Measurements from ENCODE around the gene KRT79. TPM values are rescaled to one million over a fixed set of nuclear protein-coding genes. Genes with fewer than 3 reads are reported as not detected.
"Not testable (repeated sequence)": the region's sequence is repeated elsewhere in the genome, so short reads cannot be mapped to it uniquely, and the experiment has no call there.

KRT79 gene
- total RNA-seq, 2 donors from 2014 or later = not detected

DNA sequence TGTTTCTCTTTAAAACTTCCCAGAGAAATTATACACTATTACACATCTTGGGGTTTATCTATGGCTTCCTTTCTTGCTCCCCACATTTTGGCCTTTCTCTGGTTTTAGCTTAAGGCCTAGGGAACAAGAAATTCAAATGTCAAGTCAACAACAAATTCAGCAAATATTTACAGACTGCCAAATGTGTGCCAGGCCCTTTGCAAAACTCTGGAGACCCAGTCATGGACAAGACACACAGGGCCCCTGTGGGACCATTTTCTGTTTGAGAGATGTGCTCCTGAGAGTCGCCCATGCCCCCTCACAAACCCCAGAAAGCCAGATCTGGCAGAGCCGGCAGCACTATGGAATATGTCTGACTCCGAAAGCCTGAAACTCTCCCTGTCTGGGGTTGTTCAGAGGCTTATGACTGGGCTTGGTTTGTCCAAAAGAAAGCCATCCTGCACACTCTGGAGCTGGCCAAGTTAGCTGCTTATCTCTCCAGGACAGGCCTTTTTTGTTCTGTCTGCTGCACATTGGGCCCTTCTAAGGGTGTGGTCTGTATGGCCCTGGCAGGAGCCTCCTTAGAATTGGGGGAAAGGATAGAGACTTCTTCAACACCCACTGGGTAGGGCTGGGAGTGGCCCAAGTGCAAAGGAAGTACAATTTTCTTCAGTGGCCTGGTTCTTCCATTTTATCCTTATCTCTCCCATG, 37.1 kb downstream of the KRT79 start:
- H3K4me3 ChIP-seq = no peak overlapping the region
- H3K27me3 ChIP-seq (replicated peaks; ENCODE audit: insufficient read depth) = peaks cover 2% of the 10 kb centered on the region
- TF ChIP-seq POLR2A (IDR thresholded peaks at IDR 0.05) = no peak
- TF ChIP-seq, protein P1, sequence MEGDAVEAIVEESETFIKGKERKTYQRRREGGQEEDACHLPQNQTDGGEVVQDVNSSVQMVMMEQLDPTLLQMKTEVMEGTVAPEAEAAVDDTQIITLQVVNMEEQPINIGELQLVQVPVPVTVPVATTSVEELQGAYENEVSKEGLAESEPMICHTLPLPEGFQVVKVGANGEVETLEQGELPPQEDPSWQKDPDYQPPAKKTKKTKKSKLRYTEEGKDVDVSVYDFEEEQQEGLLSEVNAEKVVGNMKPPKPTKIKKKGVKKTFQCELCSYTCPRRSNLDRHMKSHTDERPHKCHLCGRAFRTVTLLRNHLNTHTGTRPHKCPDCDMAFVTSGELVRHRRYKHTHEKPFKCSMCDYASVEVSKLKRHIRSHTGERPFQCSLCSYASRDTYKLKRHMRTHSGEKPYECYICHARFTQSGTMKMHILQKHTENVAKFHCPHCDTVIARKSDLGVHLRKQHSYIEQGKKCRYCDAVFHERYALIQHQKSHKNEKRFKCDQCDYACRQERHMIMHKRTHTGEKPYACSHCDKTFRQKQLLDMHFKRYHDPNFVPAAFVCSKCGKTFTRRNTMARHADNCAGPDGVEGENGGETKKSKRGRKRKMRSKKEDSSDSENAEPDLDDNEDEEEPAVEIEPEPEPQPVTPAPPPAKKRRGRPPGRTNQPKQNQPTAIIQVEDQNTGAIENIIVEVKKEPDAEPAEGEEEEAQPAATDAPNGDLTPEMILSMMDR (IDR thresholded peaks at IDR 0.05) = no peak
- TF ChIP-seq POLR2AphosphoS5 (IDR thresholded peaks at IDR 0.05) = no peak
- H3K27ac ChIP-seq = no peak overlapping the region
- intact Hi-C loops (cut with DNase I) = no loop called here
- no peak for DNase-seq (ENCODE audit: low spot score)
- 90% methylated on average over 3 of the region's 3 CpGs for WGBS
- H3K9me3 ChIP-seq = no peaks in the 10 kb centered on the region
- H3K36me3 ChIP-seq = no peaks in the 10 kb centered on the region
- H3K4me1 ChIP-seq (replicated peaks) = no peaks in the 10 kb centered on the region

DNA sequence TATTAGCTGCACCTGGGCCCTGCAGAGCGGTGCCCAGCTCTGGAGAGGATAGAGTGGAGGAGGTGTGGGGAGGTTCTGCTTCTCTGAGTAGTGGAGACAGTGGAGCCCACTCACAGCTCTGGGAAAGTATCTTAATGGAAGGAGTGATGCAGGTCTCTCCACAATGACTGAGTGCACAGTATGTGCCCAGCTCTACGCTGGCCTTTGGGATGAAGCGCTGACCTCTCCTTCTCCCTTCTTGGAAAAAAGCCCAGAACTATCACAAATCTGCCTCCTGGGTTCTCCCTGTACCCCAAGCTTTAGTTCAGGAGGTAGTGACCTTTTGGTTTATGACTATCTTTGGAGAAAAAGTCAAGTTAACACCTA, 37.7 kb downstream of the KRT79 start:
- Histone ChIP-seq H3K36me3 (no peaks in the 10 kb centered on the region), H3K9me3 (no peaks in the 10 kb centered on the region), H3K4me3 (no peak overlapping the region), H3K4me1 (replicated peaks) (no peaks in the 10 kb centered on the region), H3K27ac (no peak overlapping the region), H3K27me3 (replicated peaks; ENCODE audit: insufficient read depth) (peaks cover 2% of the 10 kb centered on the region)
- 98% methylated on average over 3 of the region's 3 CpGs for WGBS
- intact Hi-C loops (cut with DNase I) = no loop called here
- no peak for DNase-seq (ENCODE audit: low spot score)
- no peak for TF ChIP-seq POLR2A (IDR thresholded peaks at IDR 0.05)

DNA sequence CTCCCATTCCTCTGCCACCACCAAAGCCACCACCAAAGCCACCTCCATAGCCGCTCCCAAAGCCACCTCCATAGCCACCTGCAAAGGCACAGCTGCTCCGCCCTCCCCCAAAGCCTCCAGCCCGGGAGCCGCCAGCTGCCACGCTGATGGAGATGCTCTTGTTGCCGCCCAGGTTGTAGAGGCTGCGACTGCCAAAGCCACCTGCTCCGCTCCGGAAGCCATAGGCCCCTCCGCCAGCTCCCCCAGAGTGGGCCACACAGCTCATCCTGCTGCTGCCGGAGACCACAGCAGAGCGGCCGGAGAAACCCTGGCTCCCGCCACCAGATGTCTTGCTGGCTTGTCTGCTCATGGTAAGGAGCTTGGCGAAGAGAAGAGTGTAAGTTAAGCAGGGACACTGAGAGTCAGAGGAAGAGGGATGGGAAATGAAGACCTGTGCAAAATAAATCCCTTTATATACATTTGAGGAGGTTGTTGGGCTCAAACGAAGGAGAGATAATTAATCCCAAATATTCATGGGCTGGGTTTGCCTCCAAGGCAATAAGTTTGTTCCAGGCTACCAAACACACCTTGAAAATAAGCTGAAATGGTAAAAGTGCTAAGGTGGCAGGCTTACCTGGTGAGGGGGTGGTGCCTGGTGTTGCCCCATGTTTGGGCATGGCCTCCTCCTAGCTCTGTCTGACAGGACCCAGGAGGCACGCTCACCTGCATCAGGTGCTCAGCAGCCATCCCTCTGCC, 38.2 kb downstream of the KRT79 start, which contains the start of gene KRT3:
KRT3 (minus strand) TSS at position 424 of the 735 bp plus-strand sequence; CDS start at position 349, 75 bp downstream.
- Histone ChIP-seq H3K4me1 (replicated peaks) (no peaks in the 10 kb centered on the region), H3K4me3 (no peak within 1 kb of the TSS), H3K27ac (no peak within 1 kb of the TSS), H3K27me3 (replicated peaks; ENCODE audit: insufficient read depth) (peaks cover 4% of the 10 kb centered on the region), H3K9me3 (no peaks in the 10 kb centered on the region), H3K36me3 (no peaks in the 10 kb centered on the region)
- no peak for DNase-seq (ENCODE audit: low spot score)
- TF ChIP-seq POLR2A (IDR thresholded peaks at IDR 0.05) (no peak), POLR2AphosphoS5 (IDR thresholded peaks at IDR 0.05) (no peak)
- TF ChIP-seq, protein P1 (IDR thresholded peaks at IDR 0.05) = no peak
- intact Hi-C loops (cut with DNase I) = no loop called here
- WGBS = 91% methylated on average over 17 of the region's 17 CpGs

DNA sequence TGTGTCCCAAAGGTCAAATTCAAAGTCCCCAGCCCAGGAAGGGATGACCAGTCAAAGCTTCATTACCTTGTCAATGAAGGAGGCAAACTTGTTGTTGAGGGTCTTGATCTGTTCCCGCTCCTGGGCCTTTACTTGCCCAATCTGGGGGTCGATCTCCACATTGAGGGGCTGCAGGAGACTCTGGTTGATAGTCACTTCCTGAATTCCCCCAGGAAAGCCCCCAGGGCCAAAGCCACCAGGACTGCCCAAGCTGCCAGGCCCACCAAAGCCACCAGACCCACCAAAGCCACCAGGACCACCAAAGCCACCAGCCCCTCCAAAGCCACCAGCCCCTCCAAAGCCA, 38.8 kb downstream of the KRT79 start:
- H3K4me1 ChIP-seq (replicated peaks); H3K27ac ChIP-seq; DNase-seq (ENCODE audit: low spot score); H3K27me3 ChIP-seq (replicated peaks; ENCODE audit: insufficient read depth); intact Hi-C loops (cut with DNase I); H3K4me3 ChIP-seq; H3K9me3 ChIP-seq; H3K36me3 ChIP-seq: not testable (repeated sequence)
- 94% methylated on average over 2 of the region's 2 CpGs for WGBS

DNA sequence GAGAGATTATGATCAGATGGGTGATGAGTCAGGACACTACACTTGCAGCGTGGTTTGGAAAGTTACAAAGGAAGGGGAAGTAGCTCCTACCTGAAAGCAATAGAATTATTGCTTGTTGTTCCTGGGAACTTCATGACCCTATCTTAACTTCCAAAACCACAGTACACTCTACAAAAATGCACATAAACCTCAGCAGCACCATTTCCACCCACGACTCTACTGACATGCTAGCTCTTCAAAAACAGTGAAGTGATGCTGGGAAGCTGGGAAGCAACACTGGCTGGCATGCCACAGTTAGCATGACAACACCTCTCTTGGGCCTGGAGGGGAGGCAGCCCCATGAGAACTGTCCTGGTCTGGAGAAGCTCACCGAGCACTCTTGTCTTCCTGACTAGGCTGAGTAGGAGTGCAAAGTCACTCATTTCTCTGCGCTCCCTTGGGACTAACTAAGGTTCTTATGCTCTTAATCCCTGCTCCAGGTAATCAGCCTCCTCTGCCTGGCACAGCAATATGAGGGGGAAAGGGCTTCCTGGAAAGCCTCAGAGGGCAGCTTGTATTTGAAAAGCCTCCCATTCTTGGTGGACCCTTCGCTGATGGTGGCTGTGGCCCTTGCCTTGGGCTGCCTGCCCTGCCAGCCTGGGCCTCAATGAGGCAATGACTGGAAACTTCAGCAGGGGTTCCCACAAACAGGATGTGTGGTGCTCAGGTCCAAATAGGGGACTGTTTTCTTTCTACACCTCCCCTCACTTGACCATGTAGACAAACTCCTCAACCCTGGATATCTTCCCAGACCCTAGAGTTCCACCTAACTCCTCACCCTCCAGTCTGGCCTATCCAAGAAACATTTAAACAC, 39.4 kb downstream of the KRT79 start:
- Histone ChIP-seq H3K27me3 (replicated peaks; ENCODE audit: insufficient read depth) (peaks cover 8% of the 10 kb centered on the region), H3K4me3 (no peak overlapping the region), H3K9me3 (no peaks in the 10 kb centered on the region), H3K27ac (no peak overlapping the region), H3K4me1 (replicated peaks) (no peaks in the 10 kb centered on the region), H3K36me3 (no peaks in the 10 kb centered on the region)
- intact Hi-C loops (cut with DNase I) = no loop called here
- TF ChIP-seq POLR2A (IDR thresholded peaks at IDR 0.05) (no peak), POLR2AphosphoS5 (IDR thresholded peaks at IDR 0.05) (no peak)
- TF ChIP-seq, protein P1 (IDR thresholded peaks at IDR 0.05) = no peak
- no peak for DNase-seq (ENCODE audit: low spot score)
- 76% methylated on average over 5 of the region's 5 CpGs for WGBS
